Neutrophil (primary cell): ENCODE measurements around the gene CCDC18.

Experiments
- H3K27ac ChIP-seq: fragments of 200-600 bp; sonication (generic); 2 replicates; pipeline ENCODE4 v1.5.1; 2016; ENCODE audit warnings: mild to moderate bottlenecking, moderate library complexity
- H3K27me3 ChIP-seq: fragments of 200-600 bp; sonication (generic); 2 replicates; pipeline ENCODE4 v1.6.0; 2016; ENCODE audit warnings: mild to moderate bottlenecking
- H3K36me3 ChIP-seq: fragments of 200-600 bp; sonication (generic); 2 replicates; pipeline ENCODE4 v1.5.1; 2017
- H3K4me1 ChIP-seq, 2 experiments: fragments of 200-600 bp in 1 of 2; sonication (generic) in 1 of 2; 1 replicate in 1 of 2; 2 replicates in 1 of 2; pipeline versions ENCODE4 v1.5.1 to v1.6.1; 2013 to 2016; ENCODE audit warnings: low read depth in 1 of 2, low read length in 1 of 2, mild to moderate bottlenecking in 1 of 2, moderate library complexity in 1 of 2; ENCODE audit not compliant: control insufficient read depth in 1 of 2, insufficient read depth in 1 of 2
- H3K4me3 ChIP-seq, 2 experiments: fragments of 200-600 bp in 1 of 2; sonication (generic) in 1 of 2; 1 replicate in 1 of 2; 2 replicates in 1 of 2; pipeline ENCODE4 v1.5.1; 2013 to 2016; ENCODE audit warnings: low read depth in 1 of 2, low read length in 1 of 2, mild to moderate bottlenecking in 1 of 2, moderate library complexity in 1 of 2
- H3K9me3 ChIP-seq: fragments of 200-600 bp; sonication (generic); 2 replicates; pipeline ENCODE4 v1.5.1; 2016
- CTCF ChIP-seq: fragments of 200-600 bp; sonication (generic); IDR thresholded peaks from 2 replicates; pipeline ENCODE4 v1.5.1; 2016; ENCODE audit warnings: antibody characterized with exemption

CCDC18 gene

GRCh38 chr1:93317943-93318342, 137.4 kb downstream of the CCDC18 start:
- Histone ChIP-seq H3K4me3 (no peak overlapping the region), H3K4me1 (no peaks in the 10 kb centered on the region), H3K27ac (no peak overlapping the region), H3K36me3 (no peaks in the 10 kb centered on the region), H3K9me3 (no peaks in the 10 kb centered on the region), H3K27me3 (no peaks in the 10 kb centered on the region)
- no peak for TF ChIP-seq CTCF

- Histone ChIP-seq H3K4me1 (no peaks in the 10 kb centered on the region), H3K36me3 (no peaks in the 10 kb centered on the region), H3K27me3 (no peaks in the 10 kb centered on the region), H3K27ac (no peak overlapping the region), H3K4me3 (no peak overlapping the region), H3K9me3 (no peaks in the 10 kb centered on the region)
- no peak for TF ChIP-seq CTCF
These were observed 141.2 kb downstream of the CCDC18 start for GRCh38 chr1:93321720-93322119.

GRCh38 chr1:93322349-93322748, 141.8 kb downstream of the CCDC18 start:
- TF ChIP-seq CTCF = no peak
- no peak overlapping the region for H3K4me3 ChIP-seq
- H3K4me1 ChIP-seq = no peaks in the 10 kb centered on the region
- no peaks in the 10 kb centered on the region for H3K36me3 ChIP-seq
- H3K27me3 ChIP-seq = no peaks in the 10 kb centered on the region
- H3K9me3 ChIP-seq = no peaks in the 10 kb centered on the region
- H3K27ac ChIP-seq = no peak overlapping the region

- TF ChIP-seq CTCF = no peak
- H3K9me3 ChIP-seq = no peaks in the 10 kb centered on the region
- H3K27me3 ChIP-seq = no peaks in the 10 kb centered on the region
- H3K27ac ChIP-seq = no peak overlapping the region
- no peaks in the 10 kb centered on the region for H3K36me3 ChIP-seq
- H3K4me1 ChIP-seq = no peaks in the 10 kb centered on the region
- H3K4me3 ChIP-seq = no peak overlapping the region
These were observed 142.8 kb downstream of the CCDC18 start for GRCh38 chr1:93323185-93323820.

- no peaks in the 10 kb centered on the region for H3K36me3 ChIP-seq
- H3K4me1 ChIP-seq = no peaks in the 10 kb centered on the region
- no peak overlapping the region for H3K27ac ChIP-seq
- H3K27me3 ChIP-seq = no peaks in the 10 kb centered on the region
- H3K4me3 ChIP-seq = no peak overlapping the region
- no peak for TF ChIP-seq CTCF
- no peaks in the 10 kb centered on the region for H3K9me3 ChIP-seq
These were observed 144.3 kb downstream of the CCDC18 start for GRCh38 chr1:93324486-93325464.
